ENCODE measurements around the gene VPS13A. TPM values are rescaled to one million over a fixed set of nuclear protein-coding genes. Genes with fewer than 3 reads are reported as not detected.

VPS13A gene
- total RNA-seq, 2 experiments from 2014 or later, result 27.0 to 44.6 TPM

GRCh38 chr9:77305622-77306400 lies 128.5 kb downstream of the VPS13A start:
- BruUV-seq (replicated peaks), result no TSS peak
- DNase-seq (ENCODE audit: low spot score), result no peak
- intact Hi-C loops (cut with micrococcal nuclease; ENCODE audit: unreplicated experiment), result no loop called here

GRCh38 chr9:77307166-77307565 lies 129.8 kb downstream of the VPS13A start:
- H3K27ac ChIP-seq (ENCODE audit: low read depth, low read length, poor library complexity, severe bottlenecking), result no peak overlapping the region
- no peaks in the 10 kb centered on the region for H4K20me1 ChIP-seq (ENCODE audit: insufficient read depth, low read length)
- no peak overlapping the region for H3K4me2 ChIP-seq (ENCODE audit: low read length)
- ChIA-PET POLR2A (interaction anchor here (1.8 kb wide), 1 partner anchor 12 kb away, joined by 5 read pairs; no protein-coding TSS in a partner anchor), CTCF (ENCODE audit: unreplicated experiment) (no interaction called here)
- TF ChIP-seq EZH2phosphoT487 (IDR thresholded peaks at IDR 0.05; ENCODE audit: borderline replicate concordance, low read depth, low read length) (no peak), CTCF (conservative IDR thresholded peaks at IDR 0.05; ENCODE audit: low read length) (no peak)
- no peaks in the 10 kb centered on the region for H3K9me2 ChIP-seq (ENCODE audit: insufficient read depth, low read length)
- intact Hi-C loops (cut with micrococcal nuclease; ENCODE audit: unreplicated experiment), result no loop called here
- no peaks in the 10 kb centered on the region for H3K79me2 ChIP-seq (ENCODE audit: insufficient read depth, low read depth, low read length)
- H3K4me1 ChIP-seq (ENCODE audit: insufficient read depth, low read length, poor library complexity, severe bottlenecking), result no peaks in the 10 kb centered on the region
- BruUV-seq (replicated peaks), result no TSS peak
- peaks cover 15% of the 10 kb centered on the region; the same call in 1 of the 2 replicates for H3K36me3 ChIP-seq (ENCODE audit: insufficient read depth, low read length)
- no peaks in the 10 kb centered on the region for H3K9me3 ChIP-seq (ENCODE audit: low read length)
- no peak overlapping the region for H3K4me3 ChIP-seq (ENCODE audit: low read depth, low read length, poor library complexity, severe bottlenecking)
- no peak overlapping the region for H2AFZ ChIP-seq (ENCODE audit: low read length)
- no peak for DNase-seq (ENCODE audit: low spot score)

More at GRCh38 chr9:77305622-77306400, 128.5 kb downstream of the VPS13A start:
- no peak overlapping the region for H3K27ac ChIP-seq (ENCODE audit: low read depth, low read length, poor library complexity, severe bottlenecking)
- H3K9me3 ChIP-seq (ENCODE audit: low read length), result no peaks in the 10 kb centered on the region
- no peaks in the 10 kb centered on the region for H3K9me2 ChIP-seq (ENCODE audit: insufficient read depth, low read length)
- no peaks in the 10 kb centered on the region for H3K4me1 ChIP-seq (ENCODE audit: insufficient read depth, low read length, poor library complexity, severe bottlenecking)
- TF ChIP-seq CTCF (conservative IDR thresholded peaks at IDR 0.05; ENCODE audit: low read length) (no peak), EZH2phosphoT487 (IDR thresholded peaks at IDR 0.05; ENCODE audit: borderline replicate concordance, low read depth, low read length) (no peak)
- peaks cover 9% of the 10 kb centered on the region; the same call in 1 of the 2 replicates for H3K36me3 ChIP-seq (ENCODE audit: insufficient read depth, low read length)
- H2AFZ ChIP-seq (ENCODE audit: low read length), result no peak overlapping the region
- POLR2A ChIA-PET, result interaction anchor here (0.7 to 1.2 kb wide), 3 partner anchors 11 to 267 kb away, joined by 3 read pairs; no protein-coding TSS in a partner anchor
- H3K4me2 ChIP-seq (ENCODE audit: low read length), result no peak overlapping the region
- H3K4me3 ChIP-seq (ENCODE audit: low read depth, low read length, poor library complexity, severe bottlenecking), result no peak overlapping the region
- no peaks in the 10 kb centered on the region for H3K79me2 ChIP-seq (ENCODE audit: insufficient read depth, low read depth, low read length)
- no peaks in the 10 kb centered on the region for H4K20me1 ChIP-seq (ENCODE audit: insufficient read depth, low read length)
- CTCF ChIA-PET (ENCODE audit: unreplicated experiment), result interaction anchor here (0.5 kb wide), 1 partner anchor 18 kb away, joined by 3 read pairs; no protein-coding TSS in a partner anchor

- Histone ChIP-seq H3K9me3 (ENCODE audit: low read length) (no peaks in the 10 kb centered on the region), H3K27ac (ENCODE audit: low read depth, low read length, poor library complexity, severe bottlenecking) (no peak overlapping the region), H4K20me1 (ENCODE audit: insufficient read depth, low read length) (no peaks in the 10 kb centered on the region), H3K79me2 (ENCODE audit: insufficient read depth, low read depth, low read length) (no peaks in the 10 kb centered on the region), H3K36me3 (ENCODE audit: insufficient read depth, low read length) (peaks cover 29% of the 10 kb centered on the region; the same call in 1 of the 2 replicates), H3K4me2 (ENCODE audit: low read length) (no peak overlapping the region), H3K4me1 (ENCODE audit: insufficient read depth, low read length, poor library complexity, severe bottlenecking) (no peaks in the 10 kb centered on the region), H3K4me3 (ENCODE audit: low read depth, low read length, poor library complexity, severe bottlenecking) (no peak overlapping the region), H3K9me2 (ENCODE audit: insufficient read depth, low read length) (no peaks in the 10 kb centered on the region; the same call in 1 of the 2 replicates), H2AFZ (ENCODE audit: low read length) (no peak overlapping the region)
- intact Hi-C loops (cut with micrococcal nuclease; ENCODE audit: unreplicated experiment), result no loop called here
- BruUV-seq (replicated peaks), result no TSS peak
- TF ChIP-seq CTCF (conservative IDR thresholded peaks at IDR 0.05; ENCODE audit: low read length) (no peak), EZH2phosphoT487 (IDR thresholded peaks at IDR 0.05; ENCODE audit: borderline replicate concordance, low read depth, low read length) (no peak)
- ChIA-PET CTCF (ENCODE audit: unreplicated experiment) (no interaction called here), POLR2A (no interaction called here)
- DNase-seq (ENCODE audit: low spot score), result no peak
Measured at GRCh38 chr9:77316058-77316457, 138.7 kb downstream of the VPS13A start.
